ENCODE measurements around the gene RNF103.
A peak's percentile ranks its signal among the peaks of the same experiment; 100 is the strongest.

Gene RNF103

DNA sequence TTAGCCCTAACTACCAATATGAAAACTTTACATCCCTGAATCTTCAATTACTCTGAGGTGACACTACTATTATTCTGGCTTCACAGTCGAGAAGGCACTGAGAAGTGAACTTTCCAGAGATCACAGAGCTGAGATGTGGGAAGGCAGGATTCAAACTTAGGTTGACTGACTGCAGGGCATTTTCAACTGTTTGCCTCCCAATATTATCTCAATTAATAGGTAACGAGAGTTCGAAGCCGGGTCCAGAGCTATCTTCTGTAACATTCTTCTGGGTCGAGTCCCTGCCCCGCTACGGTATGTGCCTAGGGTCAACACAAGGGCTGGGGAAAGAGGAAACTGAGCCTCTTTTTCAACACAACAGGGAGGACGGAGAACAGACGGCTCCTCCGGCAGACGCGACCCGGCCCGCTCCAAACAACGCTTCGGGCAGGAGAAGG, 61.2 kb downstream of the RNF103 start:
- peak overlapping the region; percentile 39 for H2AFZ ChIP-seq (ENCODE audit: low read depth, low read length)
- peaks cover 2% of the 10 kb centered on the region; the same call in 1 of the 2 replicates for H4K20me1 ChIP-seq (ENCODE audit: insufficient read depth, low read length)
- peak overlapping the region; percentile 83 for H3K9ac ChIP-seq (ENCODE audit: low read length)
- no peaks in the 10 kb centered on the region for H3K27me3 ChIP-seq (ENCODE audit: low read depth, low read length)
- peaks cover 18% of the 10 kb centered on the region for H3K36me3 ChIP-seq (replicated peaks; ENCODE audit: low read depth, low read length)
- peak overlapping the region; percentile 89 for H3K27ac ChIP-seq (ENCODE audit: low read length)
- H3K79me2 ChIP-seq (ENCODE audit: low read length) = peaks cover 49% of the 10 kb centered on the region
- peaks cover 8% of the 10 kb centered on the region; the same call in 1 of the 2 replicates for H3K9me3 ChIP-seq (ENCODE audit: insufficient read depth, low read length)
- peak overlapping the region; percentile 97 for H3K4me2 ChIP-seq (ENCODE audit: low read length)
- no peak for TF ChIP-seq EZH2phosphoT487 (IDR thresholded peaks at IDR 0.05; ENCODE audit: low read depth)
- TF ChIP-seq, protein P1, sequence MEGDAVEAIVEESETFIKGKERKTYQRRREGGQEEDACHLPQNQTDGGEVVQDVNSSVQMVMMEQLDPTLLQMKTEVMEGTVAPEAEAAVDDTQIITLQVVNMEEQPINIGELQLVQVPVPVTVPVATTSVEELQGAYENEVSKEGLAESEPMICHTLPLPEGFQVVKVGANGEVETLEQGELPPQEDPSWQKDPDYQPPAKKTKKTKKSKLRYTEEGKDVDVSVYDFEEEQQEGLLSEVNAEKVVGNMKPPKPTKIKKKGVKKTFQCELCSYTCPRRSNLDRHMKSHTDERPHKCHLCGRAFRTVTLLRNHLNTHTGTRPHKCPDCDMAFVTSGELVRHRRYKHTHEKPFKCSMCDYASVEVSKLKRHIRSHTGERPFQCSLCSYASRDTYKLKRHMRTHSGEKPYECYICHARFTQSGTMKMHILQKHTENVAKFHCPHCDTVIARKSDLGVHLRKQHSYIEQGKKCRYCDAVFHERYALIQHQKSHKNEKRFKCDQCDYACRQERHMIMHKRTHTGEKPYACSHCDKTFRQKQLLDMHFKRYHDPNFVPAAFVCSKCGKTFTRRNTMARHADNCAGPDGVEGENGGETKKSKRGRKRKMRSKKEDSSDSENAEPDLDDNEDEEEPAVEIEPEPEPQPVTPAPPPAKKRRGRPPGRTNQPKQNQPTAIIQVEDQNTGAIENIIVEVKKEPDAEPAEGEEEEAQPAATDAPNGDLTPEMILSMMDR (IDR thresholded peaks at IDR 0.05; ENCODE audit: low read depth, low read length) = no peak
- peak overlapping the region; percentile 96 for H3K4me3 ChIP-seq (ENCODE audit: low read length)
- H3K4me1 ChIP-seq (ENCODE audit: low read length) = peaks cover 12% of the 10 kb centered on the region

DNA sequence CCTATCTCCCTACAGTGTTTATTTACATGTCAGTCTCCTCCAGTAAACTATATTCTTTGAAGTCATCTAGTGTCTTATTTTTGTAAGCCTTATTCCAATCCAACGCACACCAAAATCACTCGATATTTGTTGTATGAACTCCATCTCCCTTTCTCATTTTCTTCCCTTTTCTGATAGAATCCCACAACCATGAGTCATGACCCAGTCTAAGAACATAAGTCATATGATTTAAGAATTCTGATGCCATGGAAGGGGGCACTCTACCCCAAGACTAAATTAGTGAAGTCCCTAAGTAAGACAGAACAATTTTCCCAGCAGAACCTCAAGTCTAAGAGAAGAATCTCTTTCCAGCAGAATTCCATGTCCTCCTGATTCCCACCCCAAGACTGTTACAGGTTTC, 65.8 kb downstream of the RNF103 start:
- H2AFZ ChIP-seq (ENCODE audit: low read depth, low read length) = no peak overlapping the region
- H3K4me2 ChIP-seq (ENCODE audit: low read length) = no peak overlapping the region
- H3K9me3 ChIP-seq (ENCODE audit: insufficient read depth, low read length) = no peaks in the 10 kb centered on the region
- H3K36me3 ChIP-seq (replicated peaks; ENCODE audit: low read depth, low read length) = peaks cover 20% of the 10 kb centered on the region
- H3K9ac ChIP-seq (ENCODE audit: low read length) = no peak overlapping the region
- H3K79me2 ChIP-seq (ENCODE audit: low read length) = peaks cover 77% of the 10 kb centered on the region
- no peaks in the 10 kb centered on the region for H3K27me3 ChIP-seq (ENCODE audit: low read depth, low read length)
- H3K27ac ChIP-seq (ENCODE audit: low read length) = no peak overlapping the region
- no peak overlapping the region for H3K4me3 ChIP-seq (ENCODE audit: low read length)
- H4K20me1 ChIP-seq (ENCODE audit: insufficient read depth, low read length) = peaks cover 7% of the 10 kb centered on the region; the same call in 1 of the 2 replicates
- TF ChIP-seq EZH2phosphoT487 (IDR thresholded peaks at IDR 0.05; ENCODE audit: low read depth) = no peak
- TF ChIP-seq, protein P1 (IDR thresholded peaks at IDR 0.05; ENCODE audit: low read depth, low read length) = no peak
- H3K4me1 ChIP-seq (ENCODE audit: low read length) = peaks cover 6% of the 10 kb centered on the region

DNA sequence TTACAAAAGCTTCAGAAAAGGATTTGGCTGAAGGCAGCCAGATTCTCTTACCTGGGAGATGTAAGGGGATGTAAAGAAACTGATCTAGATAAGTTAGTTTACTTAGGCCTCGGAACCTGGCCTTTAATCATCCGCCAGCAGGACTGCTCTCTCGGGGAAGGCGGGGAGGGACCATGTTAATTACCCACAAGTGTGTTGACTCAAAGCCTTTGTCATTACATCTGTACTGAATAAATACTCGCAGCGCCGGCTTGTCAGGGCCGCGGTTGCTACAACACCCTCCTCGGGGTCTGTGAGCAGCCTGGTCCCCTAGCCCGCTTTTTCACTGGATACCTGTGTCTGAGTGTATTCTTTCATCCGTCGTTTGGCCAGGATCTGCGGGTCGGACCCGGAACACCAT, 67.2 kb downstream of the RNF103 start:
- Histone ChIP-seq H3K79me2 (ENCODE audit: low read length) (peaks cover 72% of the 10 kb centered on the region), H3K27me3 (ENCODE audit: low read depth, low read length) (no peaks in the 10 kb centered on the region), H3K9ac (ENCODE audit: low read length) (no peak overlapping the region), H3K27ac (ENCODE audit: low read length) (no peak overlapping the region), H3K4me2 (ENCODE audit: low read length) (no peak overlapping the region), H3K4me1 (ENCODE audit: low read length) (no peaks in the 10 kb centered on the region), H4K20me1 (ENCODE audit: insufficient read depth, low read length) (peaks cover 7% of the 10 kb centered on the region; the same call in 1 of the 2 replicates), H2AFZ (ENCODE audit: low read depth, low read length) (no peak overlapping the region), H3K4me3 (ENCODE audit: low read length) (no peak overlapping the region), H3K36me3 (replicated peaks; ENCODE audit: low read depth, low read length) (peaks cover 25% of the 10 kb centered on the region), H3K9me3 (ENCODE audit: insufficient read depth, low read length) (no peaks in the 10 kb centered on the region)
- TF ChIP-seq, protein P1 (IDR thresholded peaks at IDR 0.05; ENCODE audit: low read depth, low read length) = no peak
- no peak for TF ChIP-seq EZH2phosphoT487 (IDR thresholded peaks at IDR 0.05; ENCODE audit: low read depth)

Data from OCI-LY3 (cell line).